HG02571 (cell line): ENCODE data around the gene GPC6.

Experiments
- ATAC-seq: cut with Tn5 transposase; IDR thresholded peaks from one replicate; pipeline ENCODE4 v1.9.1; 2021; ENCODE audit warnings: mild to moderate bottlenecking, moderate library complexity; ENCODE audit not compliant: unreplicated experiment

The GPC6 gene

GRCh38 chr13:94073007-94073744, 846.6 kb downstream of the GPC6 start:
- ATAC-seq: no peak

- no peak for ATAC-seq
These were observed 853.3 kb downstream of the GPC6 start for GRCh38 chr13:94079876-94080275.

GRCh38 chr13:94080527-94080926, 853.9 kb downstream of the GPC6 start:
- ATAC-seq: no peak

- ATAC-seq: no peak
These were observed 860.5 kb downstream of the GPC6 start for GRCh38 chr13:94087100-94087499.

GRCh38 chr13:94088742-94089141, 862.1 kb downstream of the GPC6 start:
- ATAC-seq: no peak

GRCh38 chr13:94090773-94091480, 864.3 kb downstream of the GPC6 start:
- ATAC-seq: no peak

GRCh38 chr13:94093652-94094315, 867.2 kb downstream of the GPC6 start:
- ATAC-seq: no peak

GRCh38 chr13:94109715-94110374, 883.2 kb downstream of the GPC6 start:
- ATAC-seq: no peak

- ATAC-seq: no peak
These were observed 885.6 kb downstream of the GPC6 start for GRCh38 chr13:94112227-94112626.

GRCh38 chr13:94112731-94113130, 886.1 kb downstream of the GPC6 start:
- ATAC-seq: no peak

- ATAC-seq: no peak
These were observed 886.6 kb downstream of the GPC6 start for GRCh38 chr13:94113245-94113644.

- ATAC-seq: no peak
These were observed 887.6 kb downstream of the GPC6 start for GRCh38 chr13:94114166-94114565.

GRCh38 chr13:94115054-94115453, 888.4 kb downstream of the GPC6 start:
- ATAC-seq: no peak

- ATAC-seq: no peak
These were observed 892.8 kb downstream of the GPC6 start for GRCh38 chr13:94119360-94119936.

- ATAC-seq: no peak
These were observed 894.3 kb downstream of the GPC6 start for GRCh38 chr13:94120878-94121277.

GRCh38 chr13:94121686-94122085, 895.1 kb downstream of the GPC6 start:
- no peak for ATAC-seq

- ATAC-seq: no peak
These were observed 895.8 kb downstream of the GPC6 start for GRCh38 chr13:94122300-94122915.

- no peak for ATAC-seq
These were observed 897.0 kb downstream of the GPC6 start for GRCh38 chr13:94123557-94123956.

GRCh38 chr13:94128430-94128829, 901.8 kb downstream of the GPC6 start:
- no peak for ATAC-seq

- ATAC-seq: no peak
These were observed 902.9 kb downstream of the GPC6 start for GRCh38 chr13:94129490-94129894.

GRCh38 chr13:94138831-94139230, 912.2 kb downstream of the GPC6 start:
- ATAC-seq: no peak
